Right lobe of liver (tissue), 6 donors: ENCODE measurements around the gene KSR2. TPM values are rescaled to one million over a fixed set of nuclear protein-coding genes. Genes with fewer than 3 reads are reported as not detected.

Source experiments
- ATAC-seq, 4 donors: fragments of 200-7000 bp; cut with Tn5 transposase; one replicate each; pipeline ENCODE4 v1.9.1; 2020; ENCODE audit warnings: mild to moderate bottlenecking in 4 of 4, moderate library complexity in 4 of 4
- DNase-seq, 3 donors: peaks; one replicate each; pipeline ENCODE4 v3.0.0-alpha.2; 2020
- H3K27ac ChIP-seq, 3 donors: fragments of 200-600 bp; one replicate each; pipeline ENCODE4 v1.8.0; 2022
- H3K27me3 ChIP-seq, 2 donors: fragments of 200-600 bp; one replicate each; pipeline ENCODE4 v1.8.0; 2022
- H3K36me3 ChIP-seq, 4 donors: fragments of 200-600 bp; sonication (generic) in 1 of 4; one replicate each; pipeline versions ENCODE4 v1.5.1 to v1.8.0; 2017 to 2022; ENCODE audit warnings: control low read depth in 1 of 4
- H3K4me1 ChIP-seq, 4 donors: fragments of 200-600 bp; sonication (generic) in 1 of 4; one replicate each; pipeline versions ENCODE4 v1.5.1 to v1.8.0; 2017 to 2022; ENCODE audit warnings: control low read depth in 1 of 4
- H3K4me3 ChIP-seq, 3 donors: fragments of 200-600 bp; one replicate each; pipeline ENCODE4 v1.8.0; 2022
- H3K9me3 ChIP-seq, 4 donors: fragments of 200-600 bp; sonication (generic) in 1 of 4; one replicate each; pipeline versions ENCODE4 v1.5.1 to v1.8.0; 2017 to 2022; ENCODE audit warnings: control low read depth in 1 of 4
- CTCF ChIP-seq, 4 donors: fragments of 200-600 bp in 3 of 4; fragments of 450-650 bp in 1 of 4; IDR thresholded peaks; one replicate each; pipeline versions ENCODE4 v1.5.1 to v1.8.0; 2016 to 2022; ENCODE audit warnings: antibody characterized with exemption in 4 of 4, mild to moderate bottlenecking in 2 of 4
- POLR2A ChIP-seq: fragments of 450-650 bp; IDR thresholded peaks from one replicate; pipeline ENCODE4 v1.6.1; 2017; ENCODE audit warnings: antibody characterized with exemption, mild to moderate bottlenecking
- WGBS: methylation state at CpG from one replicate; pipeline ENCODE4 v1.1.6; 2018; ENCODE audit warnings: low coverage, low lambda C conversion rate; ENCODE audit not compliant: insufficient coverage; ENCODE audit errors: missing lambda C conversion rate; 5-methylcytosine and 5-hydroxymethylcytosine counted together
- intact Hi-C, 2 donors: fragments of 100-400 bp; cut with DNase I; formaldehyde crosslinking; loops; one replicate each; pipeline versions ENCODE4 v1.11.2 to v1.14.1; 2022
- total RNA-seq, 6 experiments: library from RNA; depleted of rRNA in 2 of 6; stranded (reverse); fragments of >200 nt in 2 of 6; fragmentation: NEBNext Ultra II Directional in 3 of 6; extraction: Animal tissue kit (Norgen Biotek cat#: 25700) in 3 of 6; gene quantifications; one replicate each; pipeline versions ENCODE4 v1.1.0 to v1.2.4, GENCODE V29; 2016 to 2023
- donor health status: DM: no; HTN: yes; CAD: no.
- donor health status: DM: no; HTN: no; CAD: no.
- donor health status: DM: no; HTN: no; CAD: no.
- donor health status: DM: no; HTN: yes; CAD: no.
- donor health status: DM: no; HTN: yes; CAD: no.

Gene KSR2
- total RNA-seq, 6 experiments from 2014 or later = 0.02 to 0.07 (median 0.02) TPM; not detected in 2

GRCh38 chr12:117582135-117582784 is 386.5 kb downstream of the KSR2 start:
- no peaks in the 10 kb centered on the region for H3K9me3 ChIP-seq
- no peak for ATAC-seq
- TF ChIP-seq CTCF (IDR thresholded peaks at IDR 0.05) (no peak), POLR2A (no peak)
- WGBS = 50% methylated on average over 6 of the region's 10 CpGs
- H3K36me3 ChIP-seq = no peaks in the 10 kb centered on the region
- H3K27ac ChIP-seq = no peak overlapping the region
- no peak overlapping the region for H3K4me3 ChIP-seq
- H3K27me3 ChIP-seq = no peaks in the 10 kb centered on the region
- intact Hi-C loops = no loop called here
- H3K4me1 ChIP-seq = no peaks in the 10 kb centered on the region
- DNase-seq = no peak

DNA sequence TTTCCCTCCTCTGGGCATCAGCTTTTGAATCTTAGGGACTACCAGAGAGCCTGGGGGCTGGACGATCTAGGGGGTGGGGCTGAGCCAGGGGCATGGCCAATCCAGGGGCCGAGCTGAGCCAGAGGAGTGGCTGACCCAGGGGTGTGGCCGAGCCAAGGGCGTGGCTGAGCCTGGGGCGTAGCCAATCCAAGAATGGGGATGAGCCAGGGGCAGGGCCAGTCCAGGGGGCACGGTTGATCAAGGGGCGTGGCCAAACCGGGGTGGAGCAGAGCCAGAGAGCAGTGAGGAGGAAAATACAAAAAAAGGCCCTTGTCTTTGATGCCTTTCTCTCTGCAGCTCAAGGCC is 388.1 kb downstream of the KSR2 start:
- no peak for DNase-seq
- ATAC-seq = peak in 3 of 4 donors; percentile 22 to 53 (median 27)

GRCh38 chr12:117580015-117580717 is 388.6 kb downstream of the KSR2 start:
- TF ChIP-seq POLR2A (no peak), CTCF (IDR thresholded peaks at IDR 0.05) (no peak)
- Histone ChIP-seq H3K9me3 (no peaks in the 10 kb centered on the region), H3K4me1 (no peaks in the 10 kb centered on the region), H3K36me3 (no peaks in the 10 kb centered on the region), H3K27me3 (no peaks in the 10 kb centered on the region), H3K27ac (no peak overlapping the region), H3K4me3 (no peak overlapping the region)
- ATAC-seq = peak in 1 of 4 donors; percentile 27
- DNase-seq = no peak
- intact Hi-C loops = no loop called here
- 27% methylated on average over 5 of the region's 8 CpGs for WGBS

More for the DNA sequence above, 388.1 kb downstream of the KSR2 start:
- intact Hi-C loops = no loop called here
- H3K36me3 ChIP-seq = no peaks in the 10 kb centered on the region
- no peaks in the 10 kb centered on the region for H3K9me3 ChIP-seq
- no peak overlapping the region for H3K4me3 ChIP-seq
- 14% methylated on average over 6 of the region's 8 CpGs for WGBS
- H3K4me1 ChIP-seq = no peaks in the 10 kb centered on the region
- H3K27ac ChIP-seq = no peak overlapping the region
- no peak for TF ChIP-seq POLR2A
- TF ChIP-seq CTCF (IDR thresholded peaks at IDR 0.05) = no peak
- H3K27me3 ChIP-seq = no peaks in the 10 kb centered on the region

DNA sequence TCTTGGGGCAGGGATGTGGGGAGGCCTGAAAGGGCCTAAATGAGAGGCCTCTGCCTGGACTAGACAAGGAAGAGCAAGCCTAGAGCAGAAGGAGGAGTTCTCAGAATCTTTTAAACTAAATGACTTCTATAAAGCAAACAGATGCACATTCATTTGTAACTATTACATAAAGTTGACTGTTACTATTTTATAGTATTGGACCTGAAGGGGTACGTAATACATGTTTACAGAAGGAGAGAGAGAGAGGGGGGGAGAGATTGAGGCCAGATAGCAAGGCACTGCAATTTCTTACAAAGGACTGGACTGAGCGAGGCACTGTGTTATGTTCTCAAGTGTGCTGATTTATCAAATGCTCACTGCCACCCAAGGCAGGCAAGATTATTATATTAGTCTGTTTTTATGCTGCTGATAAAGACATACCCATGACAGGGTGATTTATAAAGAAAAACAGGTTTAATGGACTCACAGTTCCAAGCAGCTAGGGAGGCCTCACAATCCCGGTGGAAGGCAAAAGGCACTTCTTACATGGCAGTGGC is 391.6 kb downstream of the KSR2 start:
- DNase-seq = no peak
- H3K9me3 ChIP-seq = no peaks in the 10 kb centered on the region
- intact Hi-C loops = no loop called here
- H3K36me3 ChIP-seq = no peaks in the 10 kb centered on the region
- no peaks in the 10 kb centered on the region for H3K4me1 ChIP-seq
- H3K27me3 ChIP-seq = no peaks in the 10 kb centered on the region
- no peak for ATAC-seq
- no peak overlapping the region for H3K4me3 ChIP-seq
- H3K27ac ChIP-seq = no peak overlapping the region
- WGBS = 82% methylated on average over 3 of the region's 3 CpGs
- TF ChIP-seq POLR2A (no peak), CTCF (IDR thresholded peaks at IDR 0.05) (no peak)
